HG02973 (cell line): ENCODE data around the gene COL4A2.
"Not testable (repeated sequence)": the region's sequence is repeated elsewhere in the genome, so short reads cannot be mapped to it uniquely, and the experiment has no call there.

Experiments used
- ATAC-seq: cut with Tn5 transposase; IDR thresholded peaks from one replicate; pipeline ENCODE4 v1.9.1; 2021; ENCODE audit warnings: moderate library complexity; ENCODE audit not compliant: unreplicated experiment

The COL4A2 gene

GRCh38 chr13:110449219-110450015 is 142.3 kb downstream of the COL4A2 start:
- no peak for ATAC-seq

GRCh38 chr13:110450016-110450900 is 143.2 kb downstream of the COL4A2 start:
- ATAC-seq = no peak

DNA sequence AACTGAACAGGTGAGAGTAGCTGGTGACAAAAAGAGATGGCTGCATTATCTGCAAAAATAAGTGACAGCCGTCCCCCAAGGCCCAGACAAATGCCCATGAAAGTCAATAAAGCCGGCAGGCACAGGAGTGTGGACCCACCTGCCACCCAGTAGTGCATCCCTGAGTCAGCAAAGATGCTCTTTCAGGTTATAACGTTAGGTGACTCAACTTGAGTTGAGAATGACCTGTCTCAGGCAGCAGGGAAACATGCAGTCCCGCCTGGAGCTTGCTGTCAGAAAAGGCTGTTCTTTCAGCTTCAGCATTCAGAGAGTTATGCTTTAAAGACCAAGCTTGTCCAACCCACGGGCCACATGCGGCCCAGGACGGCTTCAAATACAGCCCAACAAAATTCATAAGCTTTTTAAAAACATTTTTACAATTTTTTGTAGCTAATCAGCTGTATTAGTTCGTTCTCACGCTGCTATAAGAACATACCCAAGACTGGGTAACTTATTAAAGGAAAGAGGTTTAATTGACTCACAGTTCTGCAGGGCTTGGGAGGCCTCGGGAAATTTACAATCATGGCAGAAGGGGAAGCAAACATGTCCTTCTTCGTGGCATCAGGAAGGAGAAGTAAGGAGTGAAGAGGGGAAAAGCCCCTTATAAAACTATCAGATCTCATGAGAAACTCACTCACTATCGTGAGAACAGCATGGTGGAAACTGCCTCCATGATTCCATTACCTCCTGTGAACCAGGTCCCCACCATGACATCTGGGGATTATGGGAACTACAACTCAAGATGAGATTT is 144.1 kb downstream of the COL4A2 start:
- no peak for ATAC-seq

GRCh38 chr13:110453091-110453490 is 146.0 kb downstream of the COL4A2 start:
- ATAC-seq = not testable (repeated sequence)

GRCh38 chr13:110453797-110454196 is 146.7 kb downstream of the COL4A2 start:
- no peak for ATAC-seq

DNA sequence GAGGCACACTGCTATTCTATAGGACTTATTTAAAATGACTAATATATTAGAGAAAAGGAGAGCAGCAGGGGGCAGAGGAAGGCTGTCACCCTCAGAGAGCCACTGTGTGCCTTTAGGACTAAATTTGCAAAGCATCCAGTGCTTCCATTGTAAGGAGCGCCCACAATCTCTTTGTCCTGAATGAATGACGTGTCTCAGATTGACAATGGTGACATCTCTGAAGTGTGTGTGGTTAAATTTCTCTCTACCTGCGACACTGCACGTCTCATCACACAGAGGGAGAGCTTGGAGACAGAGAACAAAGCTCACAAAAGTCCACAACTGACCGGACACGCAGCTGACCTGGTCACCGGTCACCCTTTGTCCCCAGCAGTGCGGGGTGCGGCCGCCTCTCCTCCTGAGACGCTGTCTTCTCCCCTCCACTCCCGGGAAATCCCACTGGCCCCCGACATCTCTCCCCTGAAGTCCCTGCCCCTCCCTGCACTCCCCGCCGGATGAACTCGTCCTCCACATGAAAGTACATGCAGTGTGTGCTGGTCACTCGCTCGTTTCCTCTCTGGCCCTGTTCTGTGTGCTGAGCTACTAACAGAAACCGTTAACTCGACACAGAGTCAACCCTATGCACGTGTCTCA is 147.3 kb downstream of the COL4A2 start:
- ATAC-seq = no peak

GRCh38 chr13:110454956-110455355 is 147.9 kb downstream of the COL4A2 start:
- ATAC-seq = no peak

DNA sequence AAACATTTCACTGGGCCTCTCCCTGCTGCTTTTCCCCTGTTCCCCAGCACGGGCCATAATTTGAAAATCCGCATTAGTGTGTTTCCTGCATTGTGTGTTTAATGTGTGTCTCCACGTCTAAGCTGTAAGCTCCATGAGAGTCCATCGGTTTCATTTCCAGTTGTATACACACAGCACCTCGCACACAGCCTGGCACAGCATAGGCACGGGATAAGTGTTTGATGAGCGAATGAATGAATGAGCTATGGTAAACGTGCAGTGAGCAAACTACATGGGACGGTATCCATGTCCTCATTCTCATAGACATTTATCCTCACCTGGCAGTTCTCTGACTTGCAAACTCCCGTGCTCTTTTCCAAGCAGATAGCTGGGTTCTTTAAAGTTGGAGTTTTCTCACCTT is 148.4 kb downstream of the COL4A2 start:
- no peak for ATAC-seq

- ATAC-seq = peak; percentile 95
Observed at GRCh38 chr13:110455941-110456340, 148.9 kb downstream of the COL4A2 start.

- ATAC-seq = no peak
Observed at GRCh38 chr13:110456550-110456949, 149.5 kb downstream of the COL4A2 start.

- ATAC-seq = no peak
Observed at GRCh38 chr13:110457361-110457760, 150.3 kb downstream of the COL4A2 start.

GRCh38 chr13:110458017-110458416 is 150.9 kb downstream of the COL4A2 start:
- no peak for ATAC-seq

DNA sequence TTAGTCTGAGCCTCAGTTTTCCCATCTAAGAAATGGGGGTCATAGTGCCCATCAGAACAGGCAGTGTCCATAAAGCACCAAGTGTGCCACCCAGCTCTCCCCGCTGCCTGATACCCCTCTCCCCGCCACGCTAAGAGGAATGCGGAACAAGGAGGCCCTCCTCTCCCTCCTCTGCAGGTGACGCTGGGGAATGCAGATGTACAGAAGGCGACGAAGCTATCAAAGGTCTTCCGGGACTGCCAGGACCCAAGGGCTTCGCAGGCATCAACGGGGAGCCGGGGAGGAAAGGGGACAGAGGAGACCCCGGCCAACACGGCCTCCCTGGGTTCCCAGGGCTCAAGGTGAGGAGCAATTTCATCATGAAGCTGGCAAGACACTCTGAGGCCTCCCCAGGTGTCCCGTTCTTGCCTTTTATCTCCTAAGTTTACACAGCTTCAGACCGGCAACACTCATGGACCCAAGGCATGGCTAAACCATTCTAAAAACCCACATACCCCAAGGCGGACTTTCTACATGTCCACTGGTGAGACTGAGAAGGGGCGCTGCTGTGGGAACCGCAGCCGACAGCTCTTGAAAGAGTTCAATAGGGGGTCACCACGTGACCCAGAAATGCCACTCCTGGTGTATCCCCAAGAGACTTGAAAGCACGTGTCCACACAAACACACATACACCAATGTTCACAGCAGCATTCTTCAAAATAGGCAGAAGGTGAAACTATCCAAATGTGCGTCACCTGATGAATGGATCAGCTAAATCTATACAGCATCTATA is 151.7 kb downstream of the COL4A2 start:
- ATAC-seq = no peak

DNA sequence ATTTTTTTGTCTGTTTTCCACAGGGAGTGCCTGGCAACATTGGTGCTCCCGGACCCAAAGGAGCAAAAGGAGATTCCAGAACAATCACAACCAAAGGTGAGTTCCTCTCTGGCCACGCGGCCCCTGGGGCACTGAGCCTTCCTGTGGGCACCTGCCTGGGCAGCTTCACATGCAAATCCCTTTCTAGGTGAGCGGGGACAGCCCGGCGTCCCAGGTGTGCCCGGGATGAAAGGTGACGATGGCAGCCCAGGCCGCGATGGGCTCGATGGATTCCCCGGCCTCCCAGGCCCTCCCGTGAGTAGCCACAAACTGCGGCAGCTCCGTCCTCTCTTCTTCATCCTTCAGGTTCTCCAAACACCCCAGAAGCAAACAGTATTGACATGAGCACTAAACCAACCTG is 155.0 kb downstream of the COL4A2 start:
- ATAC-seq = no peak

DNA sequence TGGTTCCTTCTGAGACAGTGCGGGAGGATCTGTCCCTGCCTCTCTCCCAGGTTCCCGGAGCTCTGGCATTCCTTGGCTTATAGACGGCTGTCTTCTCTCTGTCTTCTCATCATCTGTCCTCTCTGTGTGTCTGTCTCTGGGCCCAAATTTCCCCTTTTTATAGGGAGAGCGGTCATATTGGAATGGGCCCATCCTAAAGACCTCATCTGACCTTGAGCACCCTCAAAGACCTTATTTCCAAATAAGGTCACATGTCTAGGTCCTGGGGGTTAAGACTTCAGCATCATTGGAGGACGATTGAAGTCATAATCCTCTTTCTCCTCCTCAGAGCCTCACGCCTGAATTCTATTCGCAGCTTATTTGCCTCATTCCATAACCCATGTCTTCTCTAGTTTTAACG is 156.1 kb downstream of the COL4A2 start:
- ATAC-seq = no peak

DNA sequence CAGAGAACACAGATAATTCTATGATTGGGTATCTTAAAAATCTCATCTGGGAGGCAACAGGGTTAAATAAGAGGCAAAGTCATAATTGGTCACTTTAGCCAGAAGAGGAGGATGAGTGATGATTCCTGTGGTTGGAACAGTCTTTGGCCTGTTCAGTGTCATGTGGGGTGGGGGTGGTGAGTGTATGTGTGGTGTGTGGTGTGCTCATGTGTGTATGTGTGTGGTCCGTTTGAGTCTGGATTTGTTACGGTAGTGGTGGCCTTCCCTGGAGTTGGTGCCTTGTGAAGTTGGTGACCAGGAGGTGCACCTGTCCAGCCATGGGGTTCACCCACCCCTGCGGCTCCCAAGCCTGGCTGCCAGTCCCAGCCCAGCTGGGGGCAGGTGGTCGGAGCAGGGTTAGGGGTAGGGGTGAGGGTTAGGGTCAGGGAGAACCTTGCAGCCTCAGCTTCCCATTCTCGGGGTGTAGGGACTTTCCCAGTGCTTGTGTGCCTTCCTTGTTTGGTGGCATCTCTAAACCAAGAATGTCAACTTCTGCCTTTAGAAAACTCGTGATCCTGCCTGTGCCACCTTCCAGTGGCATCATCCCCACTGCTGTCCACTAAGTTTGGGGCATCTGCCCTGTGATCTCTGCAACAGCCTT is 156.9 kb downstream of the COL4A2 start:
- no peak for ATAC-seq

DNA sequence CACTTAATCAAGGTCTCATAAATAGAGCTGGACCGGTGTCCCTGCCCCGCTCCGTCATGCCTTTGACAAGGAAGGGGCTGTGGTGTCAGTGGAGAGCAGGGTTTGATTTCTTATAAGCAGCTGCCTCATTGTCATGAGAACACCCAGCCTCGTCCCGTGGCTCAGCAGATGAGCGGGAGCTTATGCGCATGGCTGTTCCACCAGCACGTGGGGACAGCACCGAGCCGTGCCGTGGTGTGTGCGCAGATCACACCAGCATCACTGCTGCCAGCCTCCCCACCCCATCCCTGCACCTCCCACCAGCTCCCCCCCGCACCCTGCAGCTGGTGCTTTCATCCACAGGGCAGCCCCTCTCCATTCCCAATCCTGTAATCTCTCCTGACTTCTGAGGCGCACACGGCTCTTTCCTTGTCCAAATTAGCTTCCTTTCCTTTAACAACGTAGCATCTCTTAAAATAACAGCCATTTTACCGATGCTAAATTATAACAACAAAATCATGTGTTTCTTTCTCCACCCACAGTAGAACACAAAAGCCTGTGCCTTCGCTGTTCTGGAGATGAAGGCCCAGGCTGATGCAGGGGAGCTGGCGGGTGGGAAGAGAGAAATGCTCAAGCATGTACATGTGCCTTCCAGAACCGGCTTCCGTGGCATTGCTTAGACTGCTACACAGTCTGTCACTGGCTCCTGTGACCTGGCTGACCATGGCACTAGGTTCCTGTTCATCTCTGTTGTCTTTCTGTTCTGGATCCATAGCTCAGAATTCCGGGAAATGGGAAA is 157.7 kb downstream of the COL4A2 start:
- no peak for ATAC-seq

DNA sequence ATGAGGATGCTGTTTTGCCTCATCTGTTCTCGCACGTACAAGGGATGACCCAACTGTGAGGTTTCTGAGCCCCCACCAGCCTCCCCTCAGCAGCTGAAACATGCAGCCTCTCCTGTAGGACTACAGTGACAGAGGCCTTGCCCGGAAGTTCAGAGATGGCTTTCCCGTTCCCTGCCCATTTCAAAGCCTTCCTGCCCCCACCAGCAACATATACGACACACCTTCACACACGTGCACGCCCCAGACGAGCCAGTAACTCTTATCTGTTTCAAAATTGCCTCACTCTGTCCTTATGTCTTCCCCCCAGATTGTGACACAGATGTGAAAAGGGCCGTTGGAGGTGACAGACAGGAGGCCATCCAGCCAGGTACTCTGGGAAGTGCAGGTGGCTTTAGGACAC is 158.6 kb downstream of the COL4A2 start:
- no peak for ATAC-seq
